HL-60 (cell line): ENCODE results near the gene STAB2.

ENCODE experiments used
- GABPA ChIP-seq: IDR thresholded peaks from 2 replicates; pipeline ENCODE4 v1.6.1; 2012; ENCODE audit warnings: low read depth
- SPI1 ChIP-seq: IDR thresholded peaks from 2 replicates; pipeline ENCODE4 v1.6.1; 2012; ENCODE audit warnings: low read depth, mild to moderate bottlenecking, borderline replicate concordance

GRCh38 chr12:103737881-103738280, 150.8 kb downstream of the STAB2 start:
- TF ChIP-seq GABPA = no peak
- no peak for TF ChIP-seq SPI1
